Amygdala (tissue), 56 donors: Measurements from ENCODE around the gene LAMB1.
"Not testable (repeated sequence)": the region's sequence is repeated elsewhere in the genome, so short reads cannot be mapped to it uniquely, and the experiment has no call there.

Experiments
- DNase-seq, 56 donors: peaks; one replicate each; lab custom pipeline; 2025; lab: John Stamatoyannopoulos, UW

The LAMB1 gene

GRCh38 chr7:107926481-107926880 is 76.5 kb downstream of the LAMB1 start:
- DNase-seq: no peak

GRCh38 chr7:107924841-107925504 is 78.0 kb downstream of the LAMB1 start:
- DNase-seq: no peak

GRCh38 chr7:107922886-107923285 is 80.1 kb downstream of the LAMB1 start:
- DNase-seq: no peak

GRCh38 chr7:107921826-107922225 is 81.1 kb downstream of the LAMB1 start:
- not testable (repeated sequence) for DNase-seq

- DNase-seq: no peak
Measured at GRCh38 chr7:107920048-107920772, 82.8 kb downstream of the LAMB1 start.

- DNase-seq: no peak
Measured at GRCh38 chr7:107918948-107919347, 84.0 kb downstream of the LAMB1 start.

- DNase-seq: no peak
Measured at GRCh38 chr7:107917763-107918651, 85.0 kb downstream of the LAMB1 start.

GRCh38 chr7:107915541-107915940 is 87.4 kb downstream of the LAMB1 start:
- DNase-seq: no peak

- no peak for DNase-seq
Measured at GRCh38 chr7:107914831-107915230, 88.1 kb downstream of the LAMB1 start.

GRCh38 chr7:107913851-107914250 is 89.1 kb downstream of the LAMB1 start:
- DNase-seq: no peak

GRCh38 chr7:107911981-107912380 is 91.0 kb downstream of the LAMB1 start:
- DNase-seq: no peak

- DNase-seq: no peak
Measured at GRCh38 chr7:107909445-107909844, 93.5 kb downstream of the LAMB1 start.

- DNase-seq: no peak
Measured at GRCh38 chr7:107907790-107908189, 95.2 kb downstream of the LAMB1 start.

GRCh38 chr7:107902381-107902780 is 100.6 kb downstream of the LAMB1 start:
- DNase-seq: no peak

- DNase-seq: no peak
Measured at GRCh38 chr7:107900496-107901015, 102.4 kb downstream of the LAMB1 start.

- DNase-seq: no peak
Measured at GRCh38 chr7:107898997-107899594, 103.9 kb downstream of the LAMB1 start.

GRCh38 chr7:107892367-107892741 is 110.6 kb downstream of the LAMB1 start:
- DNase-seq: not testable (repeated sequence)

GRCh38 chr7:107891636-107892366 is 111.2 kb downstream of the LAMB1 start:
- no peak for DNase-seq

- peak; percentile 56 to 96 (median 88) for DNase-seq
Measured at GRCh38 chr7:107890962-107891635, 111.9 kb downstream of the LAMB1 start, which contains the start of gene DLD. DLD (plus strand) TSS chr7:107891183; CDS start chr7:107891251, 68 bp downstream.
